GM12878 (cell line): ENCODE data around the gene IL36RN.

Source experiments
- EGR1 ChIP-seq, 2 experiments: IDR thresholded peaks; 1 replicate in 1 of 2; 2 replicates in 1 of 2; pipeline ENCODE4 v1.6.1; 2011 to 2012; ENCODE audit warnings: low read depth in 2 of 2, low read length in 2 of 2, borderline replicate concordance in 1 of 2, mild to moderate bottlenecking in 1 of 2, moderate library complexity in 1 of 2
- EZH2 ChIP-seq: IDR thresholded peaks from 2 replicates; pipeline ENCODE4 v1.6.1; 2012; ENCODE audit warnings: low read depth, mild to moderate bottlenecking, control low read depth, inconsistent platforms, low read length, borderline replicate concordance; ENCODE audit not compliant: control insufficient read depth
- JUNB ChIP-seq: IDR thresholded peaks from 2 replicates; pipeline ENCODE4 v1.6.1; 2016; ENCODE audit warnings: antibody characterized with exemption, mild to moderate bottlenecking
- KDM1A ChIP-seq: fragments of 200-600 bp; sonication (generic); IDR thresholded peaks from 2 replicates; pipeline ENCODE4 v1.6.1; 2016; ENCODE audit warnings: borderline replicate concordance
- TF ChIP-seq, protein P1 (sequence below): IDR thresholded peaks from 2 replicates; pipeline ENCODE4 v1.6.1; 2011; ENCODE audit warnings: low read depth, mild to moderate bottlenecking, low read length, moderate library complexity, borderline replicate concordance; ENCODE audit errors: extremely low read depth
- TF ChIP-seq, protein P2 (sequence below), 3 experiments: IDR thresholded peaks in 2 of 3; conservative IDR thresholded peaks in 1 of 3; 2 replicates each; pipeline ENCODE4 v1.5.1; 2011; ENCODE audit warnings: low read depth in 3 of 3, low read length in 3 of 3, mild to moderate bottlenecking in 3 of 3, control low read depth in 2 of 3, moderate library complexity in 2 of 3, inconsistent platforms in 1 of 3, mixed read lengths in 1 of 3; ENCODE audit not compliant: control insufficient read depth in 2 of 3, insufficient read depth in 1 of 3; ENCODE audit errors: extremely low read depth in 1 of 3
- TF ChIP-seq, protein P3 (sequence below): fragments of 450-650 bp; IDR thresholded peaks from 2 replicates; pipeline ENCODE4 v1.6.1; 2018; ENCODE audit warnings: borderline replicate concordance, mild to moderate bottlenecking; ENCODE audit not compliant: partially characterized antibody

DNA sequence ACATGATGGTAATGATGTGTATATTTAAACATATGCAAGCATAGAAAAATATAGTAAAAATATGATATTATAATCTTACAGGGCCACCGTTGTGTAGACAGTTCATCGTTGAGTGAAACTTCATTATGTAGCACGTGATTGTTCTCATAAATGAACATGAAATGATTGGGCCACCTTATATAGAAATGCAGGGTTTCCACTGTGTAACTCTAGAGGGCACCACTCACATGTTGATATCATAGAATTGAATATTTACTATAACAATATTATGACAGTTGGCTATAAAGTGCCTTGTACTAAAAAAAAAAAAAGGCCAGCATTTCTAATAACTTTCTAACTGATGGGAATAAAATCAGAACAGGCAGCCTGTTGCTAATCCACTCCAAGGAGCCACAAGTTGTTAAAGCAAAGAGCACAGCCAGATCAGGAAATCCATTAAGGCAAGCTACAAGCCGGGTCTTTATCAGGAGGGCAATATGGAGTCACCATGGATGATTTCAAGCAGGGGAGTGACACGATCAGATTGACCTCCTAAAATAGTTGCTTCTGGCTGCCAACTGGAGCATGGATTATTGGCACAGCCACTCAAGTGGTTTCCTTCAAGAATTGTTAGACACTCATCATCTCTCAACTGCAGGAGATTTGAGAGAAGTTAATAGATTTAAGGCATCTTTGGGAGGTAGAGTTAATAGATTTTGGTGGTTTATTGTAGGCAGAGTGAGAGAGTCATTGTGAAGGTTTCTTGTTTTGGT, 25.4 kb downstream of the IL36RN start:
- TF ChIP-seq, protein P1, sequence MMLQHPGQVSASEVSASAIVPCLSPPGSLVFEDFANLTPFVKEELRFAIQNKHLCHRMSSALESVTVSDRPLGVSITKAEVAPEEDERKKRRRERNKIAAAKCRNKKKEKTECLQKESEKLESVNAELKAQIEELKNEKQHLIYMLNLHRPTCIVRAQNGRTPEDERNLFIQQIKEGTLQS = no peak
- TF ChIP-seq, protein P2, sequence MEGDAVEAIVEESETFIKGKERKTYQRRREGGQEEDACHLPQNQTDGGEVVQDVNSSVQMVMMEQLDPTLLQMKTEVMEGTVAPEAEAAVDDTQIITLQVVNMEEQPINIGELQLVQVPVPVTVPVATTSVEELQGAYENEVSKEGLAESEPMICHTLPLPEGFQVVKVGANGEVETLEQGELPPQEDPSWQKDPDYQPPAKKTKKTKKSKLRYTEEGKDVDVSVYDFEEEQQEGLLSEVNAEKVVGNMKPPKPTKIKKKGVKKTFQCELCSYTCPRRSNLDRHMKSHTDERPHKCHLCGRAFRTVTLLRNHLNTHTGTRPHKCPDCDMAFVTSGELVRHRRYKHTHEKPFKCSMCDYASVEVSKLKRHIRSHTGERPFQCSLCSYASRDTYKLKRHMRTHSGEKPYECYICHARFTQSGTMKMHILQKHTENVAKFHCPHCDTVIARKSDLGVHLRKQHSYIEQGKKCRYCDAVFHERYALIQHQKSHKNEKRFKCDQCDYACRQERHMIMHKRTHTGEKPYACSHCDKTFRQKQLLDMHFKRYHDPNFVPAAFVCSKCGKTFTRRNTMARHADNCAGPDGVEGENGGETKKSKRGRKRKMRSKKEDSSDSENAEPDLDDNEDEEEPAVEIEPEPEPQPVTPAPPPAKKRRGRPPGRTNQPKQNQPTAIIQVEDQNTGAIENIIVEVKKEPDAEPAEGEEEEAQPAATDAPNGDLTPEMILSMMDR (IDR thresholded peaks at IDR 0.05 in 2 of 3, conservative IDR thresholded peaks at IDR 0.05 in 1 of 3; ENCODE audit: control insufficient read depth in 2 of 3, extremely low read depth in 1 of 3, insufficient read depth in 1 of 3, low read depth in 3 of 3, low read length in 3 of 3) = peak; percentile 28 to 41 (median 37); a peak in 4 of 6 replicates
- TF ChIP-seq KDM1A = no peak
- no peak for TF ChIP-seq EGR1 (IDR thresholded peaks at IDR 0.05; ENCODE audit: borderline replicate concordance in 1 of 2, low read depth in 2 of 2, low read length in 2 of 2)
- TF ChIP-seq JUNB = no peak
- TF ChIP-seq, protein P3, sequence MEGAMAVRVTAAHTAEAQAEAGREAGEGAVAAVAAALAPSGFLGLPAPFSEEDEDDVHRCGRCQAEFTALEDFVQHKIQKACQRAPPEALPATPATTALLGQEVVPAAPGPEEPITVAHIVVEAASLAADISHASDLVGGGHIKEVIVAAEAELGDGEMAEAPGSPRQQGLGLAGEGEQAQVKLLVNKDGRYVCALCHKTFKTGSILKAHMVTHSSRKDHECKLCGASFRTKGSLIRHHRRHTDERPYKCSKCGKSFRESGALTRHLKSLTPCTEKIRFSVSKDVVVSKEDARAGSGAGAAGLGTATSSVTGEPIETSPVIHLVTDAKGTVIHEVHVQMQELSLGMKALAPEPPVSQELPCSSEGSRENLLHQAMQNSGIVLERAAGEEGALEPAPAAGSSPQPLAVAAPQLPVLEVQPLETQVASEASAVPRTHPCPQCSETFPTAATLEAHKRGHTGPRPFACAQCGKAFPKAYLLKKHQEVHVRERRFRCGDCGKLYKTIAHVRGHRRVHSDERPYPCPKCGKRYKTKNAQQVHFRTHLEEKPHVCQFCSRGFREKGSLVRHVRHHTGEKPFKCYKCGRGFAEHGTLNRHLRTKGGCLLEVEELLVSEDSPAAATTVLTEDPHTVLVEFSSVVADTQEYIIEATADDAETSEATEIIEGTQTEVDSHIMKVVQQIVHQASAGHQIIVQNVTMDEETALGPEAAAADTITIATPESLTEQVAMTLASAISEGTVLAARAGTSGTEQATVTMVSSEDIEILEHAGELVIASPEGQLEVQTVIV = no peak
- no peak for TF ChIP-seq EZH2
